GM21526 (cell line): Measurements from ENCODE around the gene EPB42.

Source experiments
- ATAC-seq: cut with Tn5 transposase; IDR thresholded peaks from one replicate; pipeline ENCODE4 v1.9.1; 2021; ENCODE audit warnings: moderate library complexity; ENCODE audit not compliant: unreplicated experiment, low FRiP score

The EPB42 gene

GRCh38 chr15:43220991-43221403 is at the start of gene EPB42:
Gene EPB42, minus strand, starts transcription at chr15:43221018. Its CDS starts 193 bp downstream, at chr15:43220825.
- no peak for ATAC-seq

- no peak for ATAC-seq
These were observed 49.4 kb upstream of the EPB42 start for GRCh38 chr15:43270113-43270665.

- no peak for ATAC-seq
These were observed 47.6 kb upstream of the EPB42 start for GRCh38 chr15:43268111-43269105.

- ATAC-seq = no peak
These were observed 46.6 kb upstream of the EPB42 start for GRCh38 chr15:43267439-43267838.

GRCh38 chr15:43266834-43267233 is 46.0 kb upstream of the EPB42 start, which contains the start of gene TGM5:
Gene TGM5, minus strand, starts transcription at chr15:43266928. Its CDS starts 79 bp downstream, at chr15:43266849.
- no peak for ATAC-seq

- no peak for ATAC-seq
These were observed 45.6 kb upstream of the EPB42 start for GRCh38 chr15:43266386-43266785.

GRCh38 chr15:43260011-43260615 is 39.3 kb upstream of the EPB42 start:
- no peak for ATAC-seq

- ATAC-seq = no peak
These were observed 38.0 kb upstream of the EPB42 start for GRCh38 chr15:43258781-43259180.

GRCh38 chr15:43256341-43256740 is 35.5 kb upstream of the EPB42 start:
- ATAC-seq = no peak

- no peak for ATAC-seq
These were observed 34.6 kb upstream of the EPB42 start for GRCh38 chr15:43255376-43255775.

- ATAC-seq = no peak
These were observed 32.9 kb upstream of the EPB42 start for GRCh38 chr15:43253431-43254403.

- no peak for ATAC-seq
These were observed 31.0 kb upstream of the EPB42 start for GRCh38 chr15:43251871-43252250.

- ATAC-seq = no peak
These were observed 30.5 kb upstream of the EPB42 start for GRCh38 chr15:43251185-43251870.

GRCh38 chr15:43250785-43251184 is 30.0 kb upstream of the EPB42 start:
- ATAC-seq = no peak

- ATAC-seq = peak; percentile 50
These were observed 28.9 kb upstream of the EPB42 start for GRCh38 chr15:43249699-43250203.

- ATAC-seq = no peak
These were observed 28.4 kb upstream of the EPB42 start for GRCh38 chr15:43249236-43249635.

GRCh38 chr15:43246261-43246774 is 25.5 kb upstream of the EPB42 start:
- ATAC-seq = no peak

GRCh38 chr15:43244092-43244491 is 23.3 kb upstream of the EPB42 start:
- no peak for ATAC-seq

GRCh38 chr15:43243020-43243645 is 22.3 kb upstream of the EPB42 start:
- no peak for ATAC-seq
